Endodermal cell (in vitro differentiated cells): ENCODE measurements around the gene LRP8. TPM values are rescaled to one million over a fixed set of nuclear protein-coding genes. Genes with fewer than 3 reads are reported as not detected.

Experiments
- DNase-seq: peaks from one replicate; pipeline ENCODE4 v3.0.0-alpha.2; 2017
- H3K27ac ChIP-seq: 2 replicates; pipeline ENCODE4 v1.5.1; 2013; ENCODE audit warnings: mild to moderate bottlenecking, low read depth, low read length, moderate library complexity
- H3K27me3 ChIP-seq: 2 replicates; pipeline ENCODE4 v1.6.1; 2013; ENCODE audit warnings: mild to moderate bottlenecking, low read length, moderate library complexity; ENCODE audit not compliant: insufficient read depth, control insufficient read depth, poor library complexity, severe bottlenecking
- H3K36me3 ChIP-seq: 2 replicates; pipeline ENCODE4 v1.7.0; 2013; ENCODE audit warnings: mild to moderate bottlenecking, low read length, moderate library complexity; ENCODE audit not compliant: control insufficient read depth, insufficient read depth
- H3K4me1 ChIP-seq: one replicate; pipeline ENCODE4 v1.7.0; 2013; ENCODE audit warnings: low read length; ENCODE audit not compliant: control insufficient read depth, insufficient read depth
- H3K4me3 ChIP-seq: 2 replicates; pipeline ENCODE4 v1.5.1; 2013; ENCODE audit warnings: mild to moderate bottlenecking, low read length, moderate library complexity
- H3K9ac ChIP-seq: 2 replicates; pipeline ENCODE4 v1.6.1; 2013; ENCODE audit warnings: mild to moderate bottlenecking, low read length, moderate library complexity; ENCODE audit not compliant: poor library complexity, severe bottlenecking; ENCODE audit errors: extremely low read depth
- H3K9me3 ChIP-seq: 2 replicates; pipeline ENCODE4 v1.6.1; 2013; ENCODE audit warnings: mild to moderate bottlenecking, low read length, moderate library complexity; ENCODE audit not compliant: control insufficient read depth
- H3K27ac Mint-ChIP-seq: 2 replicates; pipeline ENCODE4 v1.8.0; 2020; ENCODE audit warnings: mixed read lengths
- H3K27me3 Mint-ChIP-seq: 2 replicates; pipeline ENCODE4 v1.8.0; 2021; ENCODE audit warnings: mild to moderate bottlenecking, mixed read lengths; ENCODE audit not compliant: insufficient read depth
- H3K36me3 Mint-ChIP-seq: 2 replicates; pipeline ENCODE4 v1.8.0; 2020; ENCODE audit warnings: low read depth, mixed read lengths
- H3K4me1 Mint-ChIP-seq: 2 replicates; pipeline ENCODE4 v1.8.0; 2020; ENCODE audit warnings: mixed read lengths
- H3K4me3 Mint-ChIP-seq: 2 replicates; pipeline ENCODE4 v1.8.0; 2020; ENCODE audit warnings: mild to moderate bottlenecking, moderate library complexity, mixed read lengths
- H3K9me3 Mint-ChIP-seq: 2 replicates; pipeline ENCODE4 v1.8.0; 2020; ENCODE audit warnings: mild to moderate bottlenecking, mixed read lengths
- CTCF ChIP-seq: fragments of 200-600 bp; sonication (generic); conservative IDR thresholded peaks from 2 replicates; pipeline ENCODE4 v1.5.0; 2021; ENCODE audit warnings: antibody characterized with exemption, mild to moderate bottlenecking
- WGBS, 2 experiments: methylation state at CpG; one replicate each; pipeline versions ENCODE4 v1.1.5 to v1.1.7; 2013; ENCODE audit warnings: missing lambda C conversion rate in 2 of 2, mixed read lengths in 1 of 2; ENCODE audit not compliant: insufficient coverage in 1 of 2, insufficient read length in 1 of 2; 5-methylcytosine and 5-hydroxymethylcytosine counted together
- total RNA-seq, 2 donors: library from RNA; stranded (reverse); fragmentation: NEBNext Ultra II Directional in 1 of 2; extraction: Animal tissue kit (Norgen Biotek cat#: 25700) in 1 of 2; gene quantifications; 2 replicates in 1 of 2; 3 replicates in 1 of 2; pipeline ENCODE4 v1.2.1, GENCODE V29; 2021

Gene LRP8
- total RNA-seq, 2 donors from 2014 or later = 29.1 to 39.6 TPM

GRCh38 chr1:53266038-53266437, 61.8 kb downstream of the LRP8 start:
- Histone ChIP-seq H3K36me3 (peaks cover 72% of the 10 kb centered on the region), H3K9ac (no peak overlapping the region), H3K9me3 (no peaks in the 10 kb centered on the region), H3K4me3 (no peak overlapping the region), H3K27ac (no peak overlapping the region), H3K27me3 (no peaks in the 10 kb centered on the region), H3K4me1 (no peaks in the 10 kb centered on the region)
- TF ChIP-seq CTCF = peak; percentile 72
- no peaks in the 10 kb centered on the region for H3K27me3 Mint-ChIP-seq
- DNase-seq = peak; percentile 71
- H3K27ac Mint-ChIP-seq = no peak overlapping the region
- peaks cover 57% of the 10 kb centered on the region for H3K36me3 Mint-ChIP-seq
- no peaks in the 10 kb centered on the region for H3K4me1 Mint-ChIP-seq
- no peak overlapping the region for H3K4me3 Mint-ChIP-seq
- no peaks in the 10 kb centered on the region for H3K9me3 Mint-ChIP-seq

GRCh38 chr1:53265581-53265980, 62.3 kb downstream of the LRP8 start:
- Histone ChIP-seq H3K9ac (no peak overlapping the region), H3K4me3 (no peak overlapping the region), H3K9me3 (no peaks in the 10 kb centered on the region), H3K27me3 (no peaks in the 10 kb centered on the region), H3K36me3 (peaks cover 72% of the 10 kb centered on the region), H3K4me1 (no peaks in the 10 kb centered on the region), H3K27ac (no peak overlapping the region)
- WGBS, 2 experiments = 93 to 100% methylated on average over 2 to 3 of the region's 4 CpGs
- no peak overlapping the region for H3K4me3 Mint-ChIP-seq
- no peak for DNase-seq
- peaks cover 57% of the 10 kb centered on the region for H3K36me3 Mint-ChIP-seq
- H3K9me3 Mint-ChIP-seq = no peaks in the 10 kb centered on the region
- H3K27me3 Mint-ChIP-seq = no peaks in the 10 kb centered on the region
- no peak for TF ChIP-seq CTCF
- H3K27ac Mint-ChIP-seq = no peak overlapping the region
- no peaks in the 10 kb centered on the region for H3K4me1 Mint-ChIP-seq

- Mint-ChIP-seq H3K27me3 (no peaks in the 10 kb centered on the region), H3K27ac (no peak overlapping the region), H3K4me3 (no peak overlapping the region), H3K36me3 (peaks cover 61% of the 10 kb centered on the region), H3K9me3 (no peaks in the 10 kb centered on the region), H3K4me1 (no peaks in the 10 kb centered on the region)
- no peak for DNase-seq
- H3K9ac ChIP-seq = no peak overlapping the region
- WGBS, 2 experiments = 95 to 97% methylated on average over 5 to 11 of the region's 11 CpGs
- no peaks in the 10 kb centered on the region for H3K4me1 ChIP-seq
- no peaks in the 10 kb centered on the region for H3K27me3 ChIP-seq
- no peak overlapping the region for H3K4me3 ChIP-seq
- no peaks in the 10 kb centered on the region for H3K9me3 ChIP-seq
- H3K27ac ChIP-seq = no peak overlapping the region
- peaks cover 73% of the 10 kb centered on the region for H3K36me3 ChIP-seq
- TF ChIP-seq CTCF = no peak
These were observed 63.8 kb downstream of the LRP8 start for GRCh38 chr1:53264048-53264447.
